OCI-LY1 (cell line): ENCODE measurements around the gene CYB561A3.

Source experiments
- H2AFZ ChIP-seq: fragments of 200-600 bp; sonication (generic), shearing (Covaris generic); 2 replicates; pipeline ENCODE4 v1.6.0; 2014; ENCODE audit warnings: antibody characterized with exemption, mild to moderate bottlenecking, low read length
- H3F3A ChIP-seq: fragments of 200-600 bp; sonication (generic), shearing (Covaris generic); 2 replicates; pipeline ENCODE4 v1.6.0; 2014; ENCODE audit warnings: mild to moderate bottlenecking, antibody characterized with exemption, low read length, moderate library complexity; ENCODE audit not compliant: insufficient read depth
- H3K27ac ChIP-seq: fragments of 200-600 bp; sonication (generic); 2 replicates; pipeline ENCODE4 v1.5.1; 2014; ENCODE audit warnings: low read length, mixed run types, mild to moderate bottlenecking, low read depth; ENCODE audit not compliant: poor library complexity, severe bottlenecking
- H3K27me3 ChIP-seq: fragments of 200-600 bp; sonication (generic); 2 replicates; pipeline ENCODE4 v1.6.0; 2014; ENCODE audit warnings: antibody characterized with exemption, mild to moderate bottlenecking, low read length, moderate library complexity; ENCODE audit not compliant: insufficient read depth
- H3K36me3 ChIP-seq: fragments of 200-600 bp; sonication (generic); 2 replicates; pipeline ENCODE4 v1.6.1; 2014; ENCODE audit warnings: mild to moderate bottlenecking, antibody characterized with exemption, low read length, moderate library complexity, mixed read lengths; ENCODE audit not compliant: insufficient read depth
- H3K4me1 ChIP-seq: fragments of 200-600 bp; sonication (generic); 2 replicates; pipeline ENCODE4 v1.5.1; 2014; ENCODE audit warnings: mild to moderate bottlenecking, low read length, moderate library complexity; ENCODE audit not compliant: insufficient read depth, severe bottlenecking
- H3K4me2 ChIP-seq: fragments of 200-600 bp; sonication (generic), shearing (Covaris generic); 2 replicates; pipeline ENCODE4 v1.6.1; 2014; ENCODE audit warnings: low read length
- H3K4me3 ChIP-seq: fragments of 200-600 bp; sonication (generic); 2 replicates; pipeline ENCODE4 v1.5.1; 2014; ENCODE audit warnings: low read length, low read depth, mild to moderate bottlenecking, mixed read lengths; ENCODE audit not compliant: poor library complexity, severe bottlenecking
- H3K79me2 ChIP-seq: fragments of 200-600 bp; shearing (Covaris generic); 2 replicates; pipeline ENCODE4 v1.6.1; 2016; ENCODE audit warnings: mixed run types, low read length, mixed read lengths; ENCODE audit not compliant: insufficient read depth
- H3K9ac ChIP-seq: fragments of 200-600 bp; sonication (generic), shearing (Covaris generic); 2 replicates; pipeline ENCODE4 v1.6.1; 2014; ENCODE audit warnings: mild to moderate bottlenecking, low read length, mixed read lengths
- H3K9me2 ChIP-seq: fragments of 200-600 bp; sonication (generic), shearing (Covaris generic); 2 replicates; pipeline ENCODE4 v1.6.1; 2014; ENCODE audit warnings: low read depth, mild to moderate bottlenecking, low read length, mixed read lengths
- H3K9me3 ChIP-seq: fragments of 200-600 bp; shearing (Covaris generic); 2 replicates; pipeline ENCODE4 v1.6.1; 2014; ENCODE audit warnings: low read length, mixed read lengths
- H4K20me1 ChIP-seq: fragments of 200-600 bp; sonication (generic), shearing (Covaris generic); 2 replicates; pipeline ENCODE4 v1.6.0; 2016; ENCODE audit warnings: mild to moderate bottlenecking, low read length; ENCODE audit not compliant: insufficient read depth
- EZH2 ChIP-seq: fragments of 200-600 bp; sonication (generic), shearing (Covaris generic); IDR thresholded peaks from 2 replicates; pipeline ENCODE4 v1.8.0; 2017; ENCODE audit warnings: borderline replicate concordance, mixed run types, mild to moderate bottlenecking, antibody characterized with exemption, low read length, moderate library complexity, mixed read lengths
- TF ChIP-seq, protein P1 (sequence below): fragments of 200-600 bp; sonication (generic), shearing (Covaris generic); IDR thresholded peaks from 2 replicates; pipeline ENCODE4 v1.5.1; 2017; ENCODE audit warnings: mild to moderate bottlenecking, antibody characterized with exemption, low read length, moderate library complexity, mixed read lengths

CYB561A3 gene

GRCh38 chr11:61350803-61351202 lies 10.9 kb downstream of the CYB561A3 start:
- no peaks in the 10 kb centered on the region for H3F3A ChIP-seq
- no peak overlapping the region for H3K4me3 ChIP-seq
- peaks cover 97% of the 10 kb centered on the region for H3K36me3 ChIP-seq
- TF ChIP-seq, protein P1, sequence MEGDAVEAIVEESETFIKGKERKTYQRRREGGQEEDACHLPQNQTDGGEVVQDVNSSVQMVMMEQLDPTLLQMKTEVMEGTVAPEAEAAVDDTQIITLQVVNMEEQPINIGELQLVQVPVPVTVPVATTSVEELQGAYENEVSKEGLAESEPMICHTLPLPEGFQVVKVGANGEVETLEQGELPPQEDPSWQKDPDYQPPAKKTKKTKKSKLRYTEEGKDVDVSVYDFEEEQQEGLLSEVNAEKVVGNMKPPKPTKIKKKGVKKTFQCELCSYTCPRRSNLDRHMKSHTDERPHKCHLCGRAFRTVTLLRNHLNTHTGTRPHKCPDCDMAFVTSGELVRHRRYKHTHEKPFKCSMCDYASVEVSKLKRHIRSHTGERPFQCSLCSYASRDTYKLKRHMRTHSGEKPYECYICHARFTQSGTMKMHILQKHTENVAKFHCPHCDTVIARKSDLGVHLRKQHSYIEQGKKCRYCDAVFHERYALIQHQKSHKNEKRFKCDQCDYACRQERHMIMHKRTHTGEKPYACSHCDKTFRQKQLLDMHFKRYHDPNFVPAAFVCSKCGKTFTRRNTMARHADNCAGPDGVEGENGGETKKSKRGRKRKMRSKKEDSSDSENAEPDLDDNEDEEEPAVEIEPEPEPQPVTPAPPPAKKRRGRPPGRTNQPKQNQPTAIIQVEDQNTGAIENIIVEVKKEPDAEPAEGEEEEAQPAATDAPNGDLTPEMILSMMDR: no peak
- H2AFZ ChIP-seq: no peak overlapping the region
- no peaks in the 10 kb centered on the region for H3K79me2 ChIP-seq
- no peaks in the 10 kb centered on the region for H3K9me3 ChIP-seq
- H3K27ac ChIP-seq: no peak overlapping the region
- no peaks in the 10 kb centered on the region for H3K9me2 ChIP-seq
- no peaks in the 10 kb centered on the region for H3K27me3 ChIP-seq
- peaks cover 24% of the 10 kb centered on the region for H3K4me1 ChIP-seq
- H3K4me2 ChIP-seq: no peak overlapping the region
- no peaks in the 10 kb centered on the region for H4K20me1 ChIP-seq
- H3K9ac ChIP-seq: no peak overlapping the region

- H3K9me2 ChIP-seq: no peaks in the 10 kb centered on the region
- TF ChIP-seq, protein P1: no peak
- no peak for TF ChIP-seq EZH2
Measured at GRCh38 chr11:61350336-61350735, 11.3 kb downstream of the CYB561A3 start.

GRCh38 chr11:61349916-61350315 lies 11.8 kb downstream of the CYB561A3 start:
- H2AFZ ChIP-seq: no peak overlapping the region
- no peaks in the 10 kb centered on the region for H3K9me2 ChIP-seq
- H3K4me1 ChIP-seq: peaks cover 15% of the 10 kb centered on the region
- H3K9ac ChIP-seq: no peak overlapping the region
- H3K27ac ChIP-seq: no peak overlapping the region
- TF ChIP-seq, protein P1: no peak
- no peak for TF ChIP-seq EZH2
- H3K36me3 ChIP-seq: peaks cover 94% of the 10 kb centered on the region
- no peak overlapping the region for H3K4me3 ChIP-seq
- no peaks in the 10 kb centered on the region for H3K27me3 ChIP-seq
- H3K79me2 ChIP-seq: no peaks in the 10 kb centered on the region
- no peaks in the 10 kb centered on the region for H4K20me1 ChIP-seq
- no peaks in the 10 kb centered on the region for H3K9me3 ChIP-seq
- no peaks in the 10 kb centered on the region for H3F3A ChIP-seq
- H3K4me2 ChIP-seq: no peak overlapping the region

More at GRCh38 chr11:61350336-61350735, 11.3 kb downstream of the CYB561A3 start:
- no peaks in the 10 kb centered on the region for H4K20me1 ChIP-seq
- no peaks in the 10 kb centered on the region for H3F3A ChIP-seq
- H3K9ac ChIP-seq: no peak overlapping the region
- no peak overlapping the region for H3K27ac ChIP-seq
- peaks cover 19% of the 10 kb centered on the region for H3K4me1 ChIP-seq
- no peak overlapping the region for H3K4me2 ChIP-seq
- H3K79me2 ChIP-seq: no peaks in the 10 kb centered on the region
- H2AFZ ChIP-seq: no peak overlapping the region
- H3K4me3 ChIP-seq: no peak overlapping the region
- no peaks in the 10 kb centered on the region for H3K27me3 ChIP-seq
- H3K9me3 ChIP-seq: no peaks in the 10 kb centered on the region
- H3K36me3 ChIP-seq: peaks cover 97% of the 10 kb centered on the region
